ENCODE measurements around the gene GRAMD2B. TPM values are rescaled to one million over a fixed set of nuclear protein-coding genes. Genes with fewer than 3 reads are reported as not detected.

Gene GRAMD2B
- total RNA-seq, 1 experiment from 2014 or later: 33.6 TPM

DNA sequence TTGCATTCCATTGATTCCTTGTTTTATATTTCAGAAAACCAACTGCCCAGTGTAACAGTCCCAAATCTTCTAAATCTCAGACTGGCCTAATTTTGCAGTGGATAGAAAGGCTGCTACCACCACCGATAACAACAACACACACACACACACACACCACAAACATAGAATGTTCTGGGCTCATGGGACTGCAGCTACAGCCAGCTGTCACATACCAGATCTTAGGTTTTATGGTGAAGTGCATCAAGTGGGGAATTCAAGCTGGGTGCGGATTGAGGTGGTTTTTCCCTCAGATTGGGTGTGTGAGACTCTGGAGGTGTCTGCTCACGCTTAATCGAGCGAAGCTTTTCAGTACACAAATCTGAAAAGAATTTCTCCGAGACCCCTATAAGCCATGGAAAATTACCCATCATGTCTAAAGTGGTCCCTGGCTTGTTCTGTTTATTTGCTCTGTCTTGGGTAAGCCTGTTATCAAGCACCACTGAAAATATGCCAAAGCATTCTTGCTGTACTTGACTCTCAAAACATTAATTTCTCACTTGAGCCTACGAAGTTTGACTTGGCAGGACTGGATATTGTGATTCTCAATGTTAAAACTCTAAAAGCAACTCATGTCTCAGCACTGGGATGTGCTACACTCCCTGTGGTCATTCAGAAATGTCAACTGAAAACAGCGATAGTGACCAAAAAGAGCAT, 100.8 kb downstream of the GRAMD2B start:
- DNase-seq (no peak), ATAC-seq (no peak)
- H3K27ac ChIP-seq (ENCODE audit: low read length): no peak overlapping the region
- intact Hi-C loops (cut with micrococcal nuclease): no loop called here
- BruUV-seq (replicated peaks): no TSS peak
- no peaks in the 10 kb centered on the region for H3K9me2 ChIP-seq (replicated peaks; ENCODE audit: low read length)
- no peak overlapping the region for H3K4me3 ChIP-seq (ENCODE audit: low read length)
- H3K9ac ChIP-seq (ENCODE audit: low read length): no peak overlapping the region
- no peaks in the 10 kb centered on the region for H3K9me3 ChIP-seq (ENCODE audit: low read length)
- no peak overlapping the region for H3K4me2 ChIP-seq (ENCODE audit: low read length)
- no peaks in the 10 kb centered on the region for H3K79me2 ChIP-seq (ENCODE audit: low read length)
- H3K4me1 ChIP-seq (ENCODE audit: insufficient read depth, low read length): no peaks in the 10 kb centered on the region
- H3K36me3 ChIP-seq (ENCODE audit: low read depth, low read length): no peaks in the 10 kb centered on the region
- TF ChIP-seq CTCF (conservative IDR thresholded peaks at IDR 0.05; ENCODE audit: low read depth, low read length) (no peak), EZH2 (IDR thresholded peaks at IDR 0.05; ENCODE audit: low read length, unreplicated experiment) (no peak), EZH2phosphoT487 (IDR thresholded peaks at IDR 0.05; ENCODE audit: borderline replicate concordance, low read length) (no peak)
- no peak overlapping the region for H2AFZ ChIP-seq (ENCODE audit: low read length)
- no peaks in the 10 kb centered on the region for H4K20me1 ChIP-seq (ENCODE audit: low read length)
- ChIA-PET CTCF (no interaction called here), POLR2A (ENCODE audit: unreplicated experiment) (no interaction called here)
- no peaks in the 10 kb centered on the region for H3K27me3 ChIP-seq (ENCODE audit: low read length)
- no peaks in the 10 kb centered on the region for H3F3A ChIP-seq (ENCODE audit: low read length, unreplicated experiment)

DNA sequence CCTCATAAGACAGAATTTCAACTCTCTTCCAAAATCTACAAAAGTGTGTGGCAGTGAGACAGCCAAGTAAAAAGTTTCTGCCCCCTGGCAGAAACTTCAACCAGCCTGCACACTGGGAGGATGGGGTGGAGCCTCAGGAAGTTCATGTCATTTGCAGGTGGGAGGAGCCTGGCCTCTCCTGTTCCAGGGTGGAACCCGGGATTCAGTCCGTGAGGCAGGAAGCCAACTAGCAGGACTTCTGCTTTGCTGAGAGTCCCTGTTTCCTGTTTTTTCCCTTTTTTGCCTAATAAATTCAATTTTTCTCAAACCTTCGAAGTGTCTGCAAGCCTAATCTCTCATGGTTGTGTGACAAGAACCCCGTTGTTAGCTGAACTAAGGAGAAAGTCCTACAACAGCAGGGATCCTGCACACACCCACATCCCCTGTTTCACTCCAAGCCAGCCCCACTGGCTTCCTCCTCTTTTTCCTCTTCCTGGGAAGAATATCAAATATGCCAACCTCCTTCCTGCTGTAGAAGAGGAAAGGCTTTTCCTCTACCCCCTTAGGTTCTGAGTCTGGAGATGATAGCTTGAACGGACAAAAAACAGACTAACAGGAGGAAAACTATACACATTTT, 102.5 kb downstream of the GRAMD2B start:
- Histone ChIP-seq H3K4me1 (ENCODE audit: insufficient read depth, low read length) (no peaks in the 10 kb centered on the region), H3K4me2 (ENCODE audit: low read length) (no peak overlapping the region), H3F3A (ENCODE audit: low read length, unreplicated experiment) (no peaks in the 10 kb centered on the region), H3K27me3 (ENCODE audit: low read length) (no peaks in the 10 kb centered on the region), H3K9me3 (ENCODE audit: low read length) (no peaks in the 10 kb centered on the region), H3K9me2 (replicated peaks; ENCODE audit: low read length) (no peaks in the 10 kb centered on the region), H3K36me3 (ENCODE audit: low read depth, low read length) (no peaks in the 10 kb centered on the region), H4K20me1 (ENCODE audit: low read length) (no peaks in the 10 kb centered on the region), H3K27ac (ENCODE audit: low read length) (no peak overlapping the region), H3K9ac (ENCODE audit: low read length) (no peak overlapping the region), H3K79me2 (ENCODE audit: low read length) (no peaks in the 10 kb centered on the region), H2AFZ (ENCODE audit: low read length) (no peak overlapping the region), H3K4me3 (ENCODE audit: low read length) (no peak overlapping the region)
- no TSS peak for BruUV-seq (replicated peaks)
- DNase-seq (no peak), ATAC-seq (no peak)
- no peak for TF ChIP-seq EZH2 (IDR thresholded peaks at IDR 0.05; ENCODE audit: low read length, unreplicated experiment)
- ChIA-PET CTCF (no interaction called here), POLR2A (ENCODE audit: unreplicated experiment) (interaction anchor here (0.6 kb wide), 1 partner anchor 347 kb away, joined by 7 read pairs; no protein-coding TSS in a partner anchor)
- intact Hi-C loops (cut with micrococcal nuclease): no loop called here

DNA sequence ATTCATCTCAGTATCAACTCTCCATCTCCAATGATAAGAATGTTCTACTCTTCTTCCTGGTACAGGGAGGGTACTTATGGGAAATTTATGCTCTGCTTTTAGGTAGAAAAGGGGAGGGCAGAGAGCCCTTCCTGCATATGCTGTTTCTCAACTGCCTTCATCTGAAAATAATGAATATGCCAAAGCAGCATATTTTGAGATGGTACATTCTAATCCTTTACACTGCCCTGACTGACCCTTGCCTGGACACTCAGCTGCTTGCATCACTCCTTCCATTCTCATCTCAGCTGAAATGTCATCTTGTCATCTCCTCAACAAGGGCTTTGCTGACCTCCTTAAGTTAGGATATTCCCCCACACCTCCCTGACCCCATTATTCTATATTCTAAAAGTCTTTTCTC, 103.3 kb downstream of the GRAMD2B start:
- no peak for TF ChIP-seq CTCF (conservative IDR thresholded peaks at IDR 0.05; ENCODE audit: low read depth, low read length)
- TF ChIP-seq EZH2 (IDR thresholded peaks at IDR 0.05; ENCODE audit: low read length, unreplicated experiment): no peak
- no peak for TF ChIP-seq EZH2phosphoT487 (IDR thresholded peaks at IDR 0.05; ENCODE audit: borderline replicate concordance, low read length)
- CTCF ChIA-PET: no interaction called here
- no TSS peak for BruUV-seq (replicated peaks)

More for the DNA sequence above, 103.3 kb downstream of the GRAMD2B start:
- Histone ChIP-seq H3F3A (ENCODE audit: low read length, unreplicated experiment) (no peaks in the 10 kb centered on the region), H3K36me3 (ENCODE audit: low read depth, low read length) (no peaks in the 10 kb centered on the region), H3K79me2 (ENCODE audit: low read length) (no peaks in the 10 kb centered on the region), H3K9me3 (ENCODE audit: low read length) (no peaks in the 10 kb centered on the region), H3K27ac (ENCODE audit: low read length) (no peak overlapping the region), H3K27me3 (ENCODE audit: low read length) (no peaks in the 10 kb centered on the region), H3K9me2 (replicated peaks; ENCODE audit: low read length) (no peaks in the 10 kb centered on the region), H3K9ac (ENCODE audit: low read length) (no peak overlapping the region), H3K4me2 (ENCODE audit: low read length) (no peak overlapping the region), H3K4me1 (ENCODE audit: insufficient read depth, low read length) (no peaks in the 10 kb centered on the region), H2AFZ (ENCODE audit: low read length) (no peak overlapping the region), H3K4me3 (ENCODE audit: low read length) (no peak overlapping the region), H4K20me1 (ENCODE audit: low read length) (no peaks in the 10 kb centered on the region)
- ATAC-seq (no peak), DNase-seq (no peak)
- POLR2A ChIA-PET (ENCODE audit: unreplicated experiment): no interaction called here
- intact Hi-C loops (cut with micrococcal nuclease): no loop called here
